Left lobe of liver (tissue), 2 donors: ENCODE measurements around the gene USP43. TPM values are rescaled to one million over a fixed set of nuclear protein-coding genes. Genes with fewer than 3 reads are reported as not detected.

Experiments
- ATAC-seq: fragments of 200-7000 bp; cut with Tn5 transposase; one replicate; pipeline ENCODE4 v1.9.1; 2020; ENCODE audit warnings: mild to moderate bottlenecking, moderate library complexity
- DNase-seq: peaks from one replicate; pipeline ENCODE4 v3.0.0-alpha.2; 2020; ENCODE audit warnings: low spot score
- total RNA-seq: library from RNA; stranded (reverse); gene quantifications from one replicate; pipeline ENCODE4 v1.2.1, GENCODE V29; 2021
- donor health status: DM: no; HTN: no; CAD: no; lungs with moderate emphysema.
- donor health status: DM: no; HTN: yes; CAD: no.

Gene USP43
- total RNA-seq, 1 donor from 2014 or later = 11.8 TPM

DNA sequence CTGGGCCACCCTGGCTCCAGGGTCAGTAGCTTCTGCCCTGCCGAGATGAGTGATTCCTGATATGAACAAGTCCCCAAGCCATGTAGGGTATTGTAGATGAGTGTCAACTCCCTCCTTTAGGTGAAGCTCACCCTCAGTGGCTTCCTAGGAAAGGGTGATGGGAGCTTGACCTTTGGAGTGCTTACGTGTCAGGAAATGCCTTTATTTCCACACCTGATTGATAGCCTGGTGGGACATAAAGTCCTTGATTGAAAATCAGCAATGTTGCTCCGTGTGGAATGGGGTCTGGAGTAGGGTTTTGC is 58.4 kb downstream of the USP43 start:
- ATAC-seq (peak; percentile 62), DNase-seq (no peak)

DNA sequence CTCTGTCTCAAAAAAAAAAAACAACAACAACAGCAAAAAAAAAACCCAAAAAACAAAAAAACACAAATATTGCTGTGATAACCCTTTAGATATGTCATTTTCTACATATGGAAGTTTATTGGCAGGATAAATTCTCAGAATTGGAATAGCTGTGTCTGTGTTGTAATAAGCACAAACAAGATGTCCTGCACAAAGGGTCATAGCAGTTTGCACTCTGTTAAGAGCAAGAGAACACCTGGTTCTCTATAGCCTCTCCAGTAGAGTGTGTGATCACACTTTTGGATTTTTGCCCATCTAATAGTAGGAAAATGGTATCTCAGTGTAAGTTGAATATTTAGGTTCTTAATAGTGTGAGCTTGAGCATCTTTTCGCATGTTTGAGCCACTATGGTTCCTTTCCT is 60.4 kb downstream of the USP43 start:
- peak; percentile 45 for DNase-seq
- peak; percentile 76 for ATAC-seq

DNA sequence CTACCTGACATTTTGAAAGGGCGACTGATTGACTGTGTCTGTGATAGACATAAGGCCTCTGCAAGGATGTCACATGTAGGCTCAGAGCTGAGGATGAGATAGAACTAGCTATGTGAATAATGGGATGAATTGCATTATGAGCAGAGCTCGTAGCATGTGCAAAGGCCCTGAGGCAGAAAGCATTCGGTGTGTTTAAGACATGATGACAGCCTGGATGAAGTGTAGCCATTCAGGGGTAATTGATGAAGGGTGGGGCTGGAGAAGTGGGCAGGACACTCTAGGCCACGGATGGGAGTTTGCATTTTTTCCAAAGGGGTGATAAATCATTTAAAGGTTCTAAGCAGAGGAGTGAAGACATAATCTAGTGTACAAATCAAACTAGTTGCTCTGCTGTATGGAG is 62.6 kb downstream of the USP43 start:
- ATAC-seq (no peak), DNase-seq (peak; percentile 26)

DNA sequence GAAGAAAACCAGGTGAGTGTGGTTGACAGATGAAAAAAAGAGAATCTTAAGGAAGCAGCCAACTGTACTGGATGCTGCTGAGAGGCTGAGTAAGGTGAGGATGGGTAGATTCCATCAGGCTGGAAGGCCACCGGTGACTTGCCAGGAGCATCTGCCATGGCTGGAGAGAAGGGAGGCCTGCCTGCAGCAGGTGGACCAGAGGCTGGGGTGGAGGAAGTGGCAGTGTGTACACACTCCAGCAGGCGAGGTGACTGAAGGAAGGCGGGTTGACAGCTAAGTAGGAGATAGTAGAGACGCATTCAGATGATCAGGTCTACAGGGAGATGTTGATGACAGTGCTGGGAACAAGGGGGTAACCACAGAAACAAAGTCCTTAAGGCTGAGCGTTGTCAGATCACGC is 69.5 kb downstream of the USP43 start:
- ATAC-seq = no peak
- no peak for DNase-seq

DNA sequence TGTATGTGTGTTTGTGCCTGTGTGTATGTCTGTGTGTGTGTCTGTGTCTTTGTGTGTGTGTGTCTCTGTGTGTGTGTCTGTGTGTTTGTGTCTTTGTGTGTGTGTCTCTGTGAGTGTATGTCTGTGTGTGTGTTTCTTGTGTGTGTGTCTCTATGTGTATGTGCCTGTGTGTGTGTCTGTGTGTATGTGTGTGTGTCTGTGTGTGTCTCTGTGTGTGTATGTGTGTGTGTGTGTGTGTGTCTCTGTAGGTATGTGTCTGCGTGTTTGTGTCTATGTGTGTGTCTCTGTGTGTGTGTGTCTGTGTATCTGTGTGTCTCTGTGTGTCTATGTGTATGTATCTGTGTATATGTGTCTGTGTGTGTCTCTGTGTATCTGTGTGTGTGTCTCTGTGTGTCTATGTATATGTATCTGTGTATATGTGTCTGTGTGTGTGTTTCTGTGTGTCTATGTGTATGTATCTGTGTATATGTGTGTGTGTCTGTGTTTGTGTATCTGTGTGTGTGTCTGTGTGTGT is 70.2 kb downstream of the USP43 start:
- no peak for DNase-seq
- no peak for ATAC-seq

DNA sequence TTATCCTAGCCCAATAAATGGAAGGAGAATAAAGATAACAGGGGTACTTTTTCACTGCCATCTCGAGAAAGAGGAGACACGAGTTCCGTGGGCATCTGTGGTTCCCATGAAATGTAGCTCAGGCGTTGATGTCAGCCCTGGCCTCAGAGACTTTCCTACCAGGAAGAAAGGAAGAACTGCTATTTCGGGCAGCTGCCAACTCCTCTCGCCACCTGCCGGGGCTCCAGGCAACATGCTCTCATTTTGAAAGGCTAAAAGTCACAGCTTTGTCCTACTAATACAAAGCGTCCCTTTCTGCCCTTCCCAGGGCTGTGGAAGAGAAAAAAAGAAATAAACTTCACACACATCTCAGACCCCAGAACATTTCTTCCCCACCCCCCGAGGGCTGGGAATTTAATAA is 80.3 kb downstream of the USP43 start:
- DNase-seq (no peak), ATAC-seq (no peak)

DNA sequence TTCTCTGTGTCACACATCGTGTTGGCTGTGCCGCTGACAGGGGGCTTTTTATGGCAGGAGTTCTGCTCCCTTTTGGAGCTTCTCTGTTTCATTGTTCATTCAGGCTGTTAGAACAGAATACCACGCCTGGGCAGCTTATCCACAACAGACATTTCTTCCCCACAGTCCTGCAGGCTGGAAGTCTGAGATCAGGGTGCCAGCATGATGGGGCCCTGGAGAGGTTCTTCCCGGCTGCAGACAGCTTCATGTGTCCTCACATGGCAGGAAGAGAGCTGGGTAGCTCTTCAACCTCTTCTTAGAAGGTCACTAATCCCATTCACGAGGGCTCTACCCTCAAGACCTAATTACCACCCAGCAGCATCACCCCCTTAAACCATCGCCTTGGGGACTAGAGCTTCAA is 81.0 kb downstream of the USP43 start:
- no peak for ATAC-seq
- DNase-seq = no peak

DNA sequence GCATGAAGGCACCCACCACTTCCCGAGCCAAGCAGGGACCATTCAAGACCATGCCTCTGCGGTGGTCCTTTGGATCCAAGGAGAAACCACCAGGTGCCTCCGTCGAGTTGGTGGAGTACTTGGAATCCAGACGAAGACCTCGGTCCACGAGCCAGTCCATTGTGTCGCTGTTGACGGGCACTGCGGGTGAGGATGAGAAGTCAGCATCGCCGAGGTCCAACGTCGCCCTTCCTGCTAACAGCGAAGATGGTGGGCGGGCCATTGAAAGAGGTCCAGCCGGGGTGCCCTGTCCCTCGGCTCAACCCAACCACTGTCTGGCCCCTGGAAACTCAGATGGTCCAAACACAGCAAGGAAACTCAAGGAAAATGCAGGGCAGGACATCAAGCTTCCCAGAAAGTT is 82.7 kb downstream of the USP43 start:
- ATAC-seq = no peak

DNA sequence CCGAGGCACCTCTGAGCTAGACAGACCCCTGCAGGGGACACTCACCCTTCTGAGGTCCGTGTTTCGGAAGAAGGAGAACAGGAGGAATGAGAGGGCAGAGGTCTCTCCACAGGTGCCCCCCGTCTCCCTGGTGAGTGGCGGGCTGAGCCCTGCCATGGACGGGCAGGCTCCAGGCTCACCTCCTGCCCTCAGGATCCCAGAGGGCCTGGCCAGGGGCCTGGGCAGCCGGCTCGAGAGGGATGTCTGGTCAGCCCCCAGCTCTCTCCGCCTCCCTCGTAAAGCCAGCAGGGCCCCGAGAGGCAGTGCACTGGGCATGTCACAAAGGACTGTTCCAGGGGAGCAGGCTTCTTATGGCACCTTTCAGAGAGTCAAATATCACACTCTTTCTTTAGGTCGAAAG is 83.2 kb downstream of the USP43 start:
- no peak for DNase-seq
- peak; percentile 27 for ATAC-seq

More for the DNA sequence above, 82.7 kb downstream of the USP43 start:
- DNase-seq = no peak

DNA sequence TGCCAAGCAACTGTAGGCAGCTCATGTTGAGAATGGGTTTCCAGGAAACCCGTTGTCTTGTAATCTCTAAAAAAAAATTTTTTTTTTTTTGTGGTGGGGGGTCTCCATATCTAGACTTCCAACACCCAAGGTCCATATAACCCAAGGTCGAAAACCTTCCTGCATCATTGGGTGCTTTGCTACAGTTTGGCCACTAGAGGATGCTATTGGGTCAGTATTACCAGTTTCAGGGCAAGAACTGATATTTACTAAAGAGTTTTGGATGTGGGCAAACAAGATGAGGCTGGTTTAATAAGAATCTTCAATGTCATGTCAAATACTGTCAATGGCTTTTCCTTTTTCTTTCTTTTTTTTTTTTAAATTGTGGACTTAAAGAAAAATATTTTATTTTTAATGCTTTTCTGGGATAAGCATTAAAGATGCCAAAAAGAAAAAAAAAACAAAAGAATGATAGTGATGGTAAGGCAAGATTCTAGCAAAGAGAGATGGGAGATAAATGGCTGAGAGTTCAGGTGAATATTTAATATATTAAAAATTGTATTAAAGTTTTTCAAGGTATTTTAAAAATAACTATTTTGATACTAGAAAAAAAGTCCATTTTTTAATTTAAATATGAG is 83.8 kb downstream of the USP43 start:
- peak; percentile 92 for ATAC-seq

DNA sequence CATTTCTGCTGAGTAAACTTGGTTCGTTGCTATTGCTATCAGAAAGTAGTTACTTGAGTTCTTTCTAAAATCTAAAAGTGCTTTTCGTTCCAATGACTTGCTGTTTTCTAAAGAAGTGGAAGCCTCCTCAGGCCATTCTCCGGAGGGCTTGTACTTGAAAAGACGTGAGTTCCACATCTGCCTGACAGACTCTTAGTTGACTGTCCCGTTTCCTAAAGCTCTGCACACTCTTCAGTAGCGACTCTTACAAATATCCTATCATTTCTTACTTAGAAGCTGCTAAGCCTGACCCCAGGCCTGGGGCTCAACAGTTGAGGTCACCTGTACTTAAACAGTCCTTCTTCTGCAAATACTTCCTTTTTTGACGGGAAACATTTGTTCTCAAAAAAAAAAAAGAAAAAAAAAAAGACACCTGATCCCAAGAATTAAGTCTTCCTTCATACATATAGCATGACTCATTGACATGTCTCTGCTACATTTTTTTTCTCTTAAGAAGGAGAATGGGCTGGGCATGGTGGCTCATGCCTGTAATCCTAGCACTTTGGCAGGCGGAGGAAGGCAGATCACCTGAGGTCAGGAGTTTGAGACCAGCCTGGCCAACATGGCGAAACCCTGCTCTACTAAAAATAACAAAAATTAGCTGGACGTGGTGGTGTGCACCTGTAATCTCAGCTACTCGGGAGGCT is 84.6 kb downstream of the USP43 start:
- ATAC-seq (no peak), DNase-seq (no peak)

More for the DNA sequence above, 83.8 kb downstream of the USP43 start:
- DNase-seq = no peak

DNA sequence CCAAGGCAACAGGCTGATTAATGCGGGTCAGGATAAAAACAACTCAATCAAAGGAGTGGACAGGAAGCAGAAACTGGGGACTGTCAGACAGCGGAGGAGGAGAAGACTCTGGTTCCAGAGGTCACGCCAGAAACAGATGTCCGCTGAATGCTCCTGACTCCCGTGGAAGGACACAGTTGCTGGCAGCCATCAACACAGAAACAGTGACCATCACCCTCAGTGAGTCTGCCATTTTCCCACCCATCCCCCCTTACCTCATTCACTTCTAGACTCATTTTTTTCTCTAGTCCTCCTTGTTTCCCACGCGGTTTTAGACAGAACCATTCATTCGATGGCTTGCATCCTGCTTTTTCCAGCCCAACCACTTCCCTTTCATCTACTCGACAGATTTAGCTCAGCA is 105.2 kb downstream of the USP43 start:
- DNase-seq (no peak), ATAC-seq (peak; percentile 47)

DNA sequence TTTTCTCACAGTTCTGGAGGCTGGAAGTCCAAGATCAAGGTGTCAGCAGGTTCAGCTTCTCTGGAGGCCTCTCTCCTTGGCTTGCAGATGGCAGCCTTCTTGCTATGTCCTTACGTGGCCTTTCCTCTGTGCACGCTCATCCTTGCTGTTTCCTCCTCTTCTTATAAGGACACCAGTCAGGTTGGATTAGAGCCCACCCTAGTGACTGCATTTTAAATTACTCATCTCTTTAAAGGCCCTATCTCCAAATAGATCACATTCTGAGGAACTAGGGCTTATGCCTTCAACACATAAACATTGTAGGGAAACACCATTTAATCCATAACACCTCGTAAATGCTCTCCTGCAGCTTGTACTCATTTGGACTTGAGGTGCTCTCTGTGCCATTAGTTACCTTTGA is 109.8 kb downstream of the USP43 start:
- ATAC-seq = no peak
- DNase-seq = no peak

DNA sequence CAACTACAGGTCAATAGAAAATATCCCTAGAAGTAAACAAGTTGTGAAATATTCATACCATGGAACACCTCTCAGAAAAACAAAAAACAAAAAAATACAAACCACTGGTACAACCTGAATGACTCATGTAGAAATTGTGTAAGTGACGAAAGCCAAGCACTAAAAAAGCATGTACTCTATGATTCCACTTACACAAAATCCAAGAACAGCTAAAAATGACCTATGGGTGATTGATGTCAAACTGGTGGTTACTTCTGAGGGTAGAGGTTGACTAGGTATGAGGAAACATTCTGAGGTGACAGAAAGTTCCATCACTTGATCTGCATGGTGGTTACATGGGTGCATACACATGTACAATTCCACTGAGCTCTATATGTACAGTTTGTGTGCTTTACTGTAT is 114.9 kb downstream of the USP43 start:
- ATAC-seq (no peak), DNase-seq (no peak)

DNA sequence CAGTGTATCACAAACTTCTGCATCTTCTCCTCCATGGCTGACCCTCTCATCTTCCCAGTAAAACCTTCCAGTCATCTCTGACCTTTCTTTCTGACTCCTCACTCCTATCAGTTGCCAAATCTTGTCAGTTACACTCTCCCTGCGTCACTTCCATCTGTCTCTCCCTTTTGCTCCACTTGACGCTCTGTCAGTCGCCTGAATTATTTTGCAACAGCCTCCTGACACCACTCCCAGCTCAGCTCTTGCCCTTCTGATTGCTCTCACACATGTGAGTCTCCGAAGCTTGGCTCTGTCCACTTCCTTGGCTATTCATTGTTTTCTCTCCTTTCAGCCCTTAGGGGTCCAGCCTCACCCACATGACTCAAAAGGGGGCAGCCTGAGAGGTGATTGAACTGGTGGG is 118.3 kb downstream of the USP43 start:
- ATAC-seq (no peak), DNase-seq (no peak)

DNA sequence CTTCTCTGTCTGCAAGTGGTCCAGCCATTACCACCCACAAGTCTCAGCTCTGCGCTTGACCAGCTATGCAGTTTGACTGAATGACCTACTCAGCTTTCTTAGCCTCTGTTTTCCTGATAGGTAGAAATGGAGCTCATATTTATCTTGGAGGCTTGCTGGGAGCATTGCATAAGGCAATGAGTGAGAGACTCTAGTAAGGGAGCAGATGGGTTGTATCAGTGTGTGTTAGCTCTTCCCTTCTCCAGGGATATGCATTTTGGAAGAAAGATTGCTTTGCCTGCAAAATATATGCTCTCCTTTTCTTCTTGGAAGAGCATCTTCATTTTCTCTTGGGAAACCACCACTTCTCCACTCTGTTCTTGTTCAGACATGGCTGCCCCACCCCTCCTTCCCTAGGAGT is 120.0 kb downstream of the USP43 start:
- DNase-seq (no peak), ATAC-seq (no peak)

DNA sequence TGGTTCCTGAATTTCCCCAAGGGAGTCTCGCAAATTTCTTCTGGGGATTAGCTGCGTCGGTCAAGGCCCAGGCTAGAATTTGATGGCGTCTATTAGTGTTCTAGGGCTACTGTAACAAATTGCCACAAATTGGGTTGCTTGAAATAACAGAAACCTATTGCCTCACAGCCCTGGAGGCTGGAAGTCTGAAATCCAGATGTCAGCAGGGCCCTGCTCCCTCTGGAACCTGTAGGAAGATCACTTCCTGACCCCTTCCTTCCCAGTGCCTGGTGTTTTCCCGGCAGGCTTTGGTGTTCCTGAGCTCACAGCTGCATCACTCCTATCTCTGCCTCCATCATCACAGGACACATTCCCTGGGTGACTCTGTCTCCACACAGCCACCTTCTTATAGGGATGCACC is 121.7 kb downstream of the USP43 start:
- DNase-seq = no peak
- ATAC-seq = no peak

DNA sequence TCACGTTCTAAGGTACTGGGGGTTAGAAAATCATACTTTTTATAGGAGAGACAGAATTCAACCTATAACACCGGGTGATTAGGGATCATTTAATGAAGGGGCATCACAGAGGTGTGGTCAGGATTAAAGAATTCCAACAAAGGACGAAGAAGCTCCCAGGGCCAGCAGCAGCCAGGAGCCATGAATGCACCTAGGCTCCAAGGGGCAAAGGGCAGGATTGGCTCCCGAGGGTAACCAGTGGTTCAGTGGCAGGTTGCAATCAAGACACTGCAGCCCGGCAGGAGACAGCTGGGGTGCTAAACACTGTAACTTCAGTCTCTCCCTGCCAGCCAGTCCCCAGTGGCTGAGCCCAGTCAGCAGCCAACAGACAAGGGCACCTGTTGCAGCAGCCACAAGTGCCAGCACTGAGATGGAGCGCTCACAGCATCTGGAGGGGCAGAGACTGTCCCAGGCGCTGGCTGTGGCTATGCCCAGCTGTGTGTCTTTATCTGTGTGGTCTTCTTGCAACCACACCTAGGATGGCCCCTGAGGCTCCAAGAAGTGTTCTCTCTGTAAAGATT is 122.2 kb downstream of the USP43 start:
- peak; percentile 20 for ATAC-seq
- no peak for DNase-seq

DNA sequence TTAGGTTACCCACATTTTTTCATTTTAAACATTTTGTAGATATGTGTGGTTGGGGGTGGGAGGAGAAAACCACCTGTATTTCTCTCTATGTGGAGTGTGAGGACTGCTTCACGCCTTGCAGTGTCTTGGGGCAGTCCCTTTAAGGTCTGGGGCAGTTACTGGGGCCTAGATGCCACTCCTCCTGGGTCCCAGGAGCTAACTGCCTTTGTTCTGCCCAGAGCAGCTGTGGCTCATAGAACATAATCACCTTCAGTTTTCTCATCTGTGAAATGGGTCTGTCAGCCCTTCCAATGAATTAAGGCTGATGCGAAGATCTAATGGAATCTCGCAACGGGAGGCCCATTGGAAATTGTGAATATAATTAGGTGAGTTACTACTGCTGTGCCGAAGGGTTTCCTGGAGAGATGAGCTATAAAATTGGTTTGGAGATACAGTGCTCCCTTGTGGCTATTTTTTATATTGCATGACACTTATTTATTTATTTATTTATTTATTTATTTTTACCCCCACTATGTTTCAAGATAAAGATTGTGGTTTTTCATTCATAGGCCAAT is 123.1 kb downstream of the USP43 start:
- DNase-seq (no peak), ATAC-seq (peak; percentile 78)

DNA sequence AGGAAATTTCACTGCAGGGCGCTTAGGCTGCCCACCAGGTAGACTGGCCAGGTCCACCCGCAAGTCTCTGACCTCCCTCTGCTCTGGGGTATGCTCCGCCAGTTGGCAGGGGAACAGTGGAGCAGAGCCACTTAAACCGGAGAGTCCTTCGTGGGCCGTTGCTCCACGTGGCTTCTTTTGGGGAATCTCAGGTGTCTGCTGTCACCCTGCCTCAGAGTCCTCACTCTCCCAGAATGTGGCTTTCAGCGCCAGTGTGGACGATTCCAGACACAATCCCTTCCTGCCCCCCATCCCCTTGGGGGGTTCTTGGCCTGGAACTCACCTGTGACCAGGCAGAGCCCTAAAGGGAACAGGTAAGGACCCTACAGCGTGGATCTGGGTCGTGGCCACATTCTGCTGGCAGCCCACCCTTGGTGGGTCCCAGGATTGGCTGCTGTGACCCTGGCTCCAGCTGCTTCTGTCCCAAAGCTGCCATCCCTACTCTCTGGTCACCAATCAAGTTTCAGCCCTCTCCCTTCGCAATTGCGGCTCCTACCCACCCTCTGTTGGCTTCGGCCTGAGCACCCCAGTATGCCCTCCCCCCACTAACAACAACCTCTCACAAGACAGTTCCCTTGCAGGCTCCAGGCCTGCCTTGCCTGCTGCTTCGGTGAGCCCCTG is 123.8 kb downstream of the USP43 start:
- no peak for DNase-seq
- ATAC-seq = no peak

DNA sequence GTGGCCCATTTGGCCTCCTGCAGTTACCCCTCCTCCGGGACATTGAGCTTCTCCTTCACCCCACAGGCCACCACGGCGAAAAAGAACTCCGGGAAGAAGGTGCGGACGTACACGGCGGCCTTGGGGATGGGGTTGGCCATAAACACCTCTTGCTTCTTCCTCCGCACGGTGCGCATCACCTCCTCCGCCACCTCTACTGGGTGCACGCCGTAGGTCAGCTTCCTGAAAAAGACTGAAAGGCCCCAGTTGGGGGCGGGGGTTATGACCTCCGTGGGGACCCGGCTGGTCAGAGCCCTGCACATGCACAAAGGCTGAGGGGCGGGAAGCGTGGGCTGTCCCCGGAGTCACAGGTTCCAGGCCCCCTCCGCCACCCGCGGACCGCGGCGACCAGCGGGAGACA is 126.1 kb downstream of the USP43 start:
- no peak for DNase-seq
- no peak for ATAC-seq

DNA sequence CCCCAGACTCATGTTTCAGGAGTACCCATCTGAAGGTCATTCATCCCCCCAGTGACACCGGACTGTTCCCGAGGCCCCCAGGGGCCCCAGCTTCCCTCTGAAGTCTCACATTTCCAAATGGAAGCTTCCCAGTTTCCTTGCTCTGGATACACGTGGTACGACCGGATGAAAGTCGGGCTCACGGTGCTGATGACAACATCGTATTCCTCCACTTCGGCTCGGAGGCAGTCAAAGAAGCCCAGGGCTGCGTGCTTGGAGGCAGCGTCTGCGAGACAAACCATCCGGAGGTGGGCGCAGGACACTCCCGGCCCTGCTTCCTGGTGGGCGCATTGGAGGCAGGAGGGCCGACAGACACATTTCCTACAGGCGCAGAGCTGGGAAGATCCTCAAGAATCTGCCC is 127.3 kb downstream of the USP43 start:
- ATAC-seq = no peak
- DNase-seq = no peak
